Measurements from ENCODE around the gene CAPN8.

Gene CAPN8

GRCh38 chr1:223708651-223709268 lies 43.3 kb upstream of the CAPN8 start:
- TF ChIP-seq TAF1 (IDR thresholded peaks at IDR 0.05; ENCODE audit: borderline replicate concordance, low read depth, low read length) (no peak), POLR2AphosphoS5 (IDR thresholded peaks at IDR 0.05; ENCODE audit: low read depth, low read length) (no peak), POLR2A (IDR thresholded peaks at IDR 0.05; ENCODE audit: low read depth, low read length) (no peak)
- FAIRE-seq: no peak
- DNase-seq (ENCODE audit: insufficient read length): no peak

DNA sequence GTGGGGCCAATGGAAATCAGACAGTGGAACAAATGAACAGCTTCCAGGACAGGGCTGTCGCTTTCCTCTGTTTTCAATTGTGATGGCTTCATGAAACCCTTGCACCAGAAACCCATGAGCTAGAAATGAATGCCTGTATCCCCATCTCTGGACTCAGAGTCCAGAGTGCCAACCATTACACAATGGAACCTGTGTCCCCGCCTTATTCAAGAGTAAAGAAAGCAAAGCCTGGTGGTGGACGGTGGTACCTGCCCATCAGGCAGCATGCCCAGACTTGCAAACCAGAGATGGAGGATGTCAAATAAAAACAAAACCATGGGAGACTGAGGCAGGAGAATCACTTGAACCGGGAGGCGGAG lies 42.5 kb upstream of the CAPN8 start:
- TF ChIP-seq TAF1 (IDR thresholded peaks at IDR 0.05; ENCODE audit: borderline replicate concordance, low read depth, low read length) (no peak), POLR2AphosphoS5 (IDR thresholded peaks at IDR 0.05; ENCODE audit: low read depth, low read length) (no peak), POLR2A (IDR thresholded peaks at IDR 0.05; ENCODE audit: low read depth, low read length) (no peak)
- no peak for FAIRE-seq

GRCh38 chr1:223707256-223708000 lies 41.9 kb upstream of the CAPN8 start:
- FAIRE-seq (no peak), DNase-seq (ENCODE audit: insufficient read length) (no peak)
- TF ChIP-seq POLR2A (IDR thresholded peaks at IDR 0.05; ENCODE audit: low read depth, low read length): no peak
- no peak for TF ChIP-seq POLR2AphosphoS5 (IDR thresholded peaks at IDR 0.05; ENCODE audit: low read depth, low read length)
- TF ChIP-seq TAF1 (IDR thresholded peaks at IDR 0.05; ENCODE audit: borderline replicate concordance, low read depth, low read length): no peak

More for the DNA sequence above, 42.5 kb upstream of the CAPN8 start:
- no peak for DNase-seq (ENCODE audit: insufficient read length)

GRCh38 chr1:223706077-223706973 lies 40.8 kb upstream of the CAPN8 start:
- no peak for FAIRE-seq
- no peak for DNase-seq (ENCODE audit: insufficient read length)
- no peak for TF ChIP-seq TAF1 (IDR thresholded peaks at IDR 0.05; ENCODE audit: borderline replicate concordance, low read depth, low read length)

DNA sequence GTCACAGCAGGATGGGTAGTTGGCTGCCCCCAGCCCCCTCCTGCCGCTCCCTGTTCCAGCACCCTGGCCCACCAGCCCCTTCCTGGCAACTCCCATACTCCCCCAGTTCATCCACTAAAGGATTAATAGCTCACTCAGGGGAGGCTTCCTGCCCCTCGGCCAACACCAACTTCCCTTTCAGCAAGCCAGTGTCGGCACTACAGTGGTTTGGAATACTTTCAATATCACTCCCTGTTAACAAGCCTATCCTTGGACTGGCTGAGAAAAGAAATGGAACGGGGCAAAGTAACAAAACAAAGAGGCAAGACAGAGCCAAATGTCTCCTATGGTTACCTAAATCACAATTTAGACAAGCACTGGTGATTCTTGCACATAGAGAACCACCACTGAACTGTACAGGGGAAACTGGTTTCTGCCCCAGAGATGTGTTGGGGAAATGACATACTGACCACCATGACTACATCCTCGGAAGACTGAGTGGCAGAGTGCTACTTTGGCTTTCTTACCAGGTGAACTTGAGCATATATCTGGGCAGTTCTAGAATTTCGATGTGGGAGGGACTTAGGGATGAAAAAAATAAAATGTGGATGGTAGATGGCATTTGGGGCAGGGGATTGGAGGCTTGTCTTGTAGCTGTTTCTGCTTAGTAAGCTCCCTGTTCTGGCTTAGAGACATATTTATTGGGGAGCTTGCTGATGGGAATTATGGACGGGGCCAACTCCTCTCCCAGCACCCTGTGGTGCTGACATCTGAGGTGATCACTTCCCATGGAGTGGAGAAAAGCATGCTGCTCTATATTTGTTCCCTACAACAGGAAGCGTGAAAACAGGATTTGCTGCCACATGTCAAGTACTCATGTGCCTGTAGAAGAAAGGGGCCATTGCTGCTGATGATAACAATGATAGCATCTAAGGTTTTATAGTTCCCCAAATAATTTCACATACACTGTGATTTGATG lies 39.7 kb upstream of the CAPN8 start:
- TF ChIP-seq POLR2A (IDR thresholded peaks at IDR 0.05; ENCODE audit: low read depth, low read length) (no peak), TAF1 (IDR thresholded peaks at IDR 0.05; ENCODE audit: borderline replicate concordance, low read depth, low read length) (no peak), POLR2AphosphoS5 (IDR thresholded peaks at IDR 0.05; ENCODE audit: low read depth, low read length) (no peak)
- no peak for DNase-seq (ENCODE audit: insufficient read length)
- no peak for FAIRE-seq

GRCh38 chr1:223703668-223704013 lies 38.1 kb upstream of the CAPN8 start:
- DNase-seq (ENCODE audit: insufficient read length): no peak
- FAIRE-seq: no peak
- TF ChIP-seq TAF1 (IDR thresholded peaks at IDR 0.05; ENCODE audit: borderline replicate concordance, low read depth, low read length) (no peak), POLR2AphosphoS5 (IDR thresholded peaks at IDR 0.05; ENCODE audit: low read depth, low read length) (no peak), POLR2A (IDR thresholded peaks at IDR 0.05; ENCODE audit: low read depth, low read length) (no peak)

GRCh38 chr1:223702735-223703667 lies 37.5 kb upstream of the CAPN8 start:
- TF ChIP-seq POLR2A (IDR thresholded peaks at IDR 0.05; ENCODE audit: low read depth, low read length): no peak
- TF ChIP-seq POLR2AphosphoS5 (IDR thresholded peaks at IDR 0.05; ENCODE audit: low read depth, low read length): no peak
- no peak for TF ChIP-seq TAF1 (IDR thresholded peaks at IDR 0.05; ENCODE audit: borderline replicate concordance, low read depth, low read length)
- FAIRE-seq (no peak), DNase-seq (ENCODE audit: insufficient read length) (no peak)

DNA sequence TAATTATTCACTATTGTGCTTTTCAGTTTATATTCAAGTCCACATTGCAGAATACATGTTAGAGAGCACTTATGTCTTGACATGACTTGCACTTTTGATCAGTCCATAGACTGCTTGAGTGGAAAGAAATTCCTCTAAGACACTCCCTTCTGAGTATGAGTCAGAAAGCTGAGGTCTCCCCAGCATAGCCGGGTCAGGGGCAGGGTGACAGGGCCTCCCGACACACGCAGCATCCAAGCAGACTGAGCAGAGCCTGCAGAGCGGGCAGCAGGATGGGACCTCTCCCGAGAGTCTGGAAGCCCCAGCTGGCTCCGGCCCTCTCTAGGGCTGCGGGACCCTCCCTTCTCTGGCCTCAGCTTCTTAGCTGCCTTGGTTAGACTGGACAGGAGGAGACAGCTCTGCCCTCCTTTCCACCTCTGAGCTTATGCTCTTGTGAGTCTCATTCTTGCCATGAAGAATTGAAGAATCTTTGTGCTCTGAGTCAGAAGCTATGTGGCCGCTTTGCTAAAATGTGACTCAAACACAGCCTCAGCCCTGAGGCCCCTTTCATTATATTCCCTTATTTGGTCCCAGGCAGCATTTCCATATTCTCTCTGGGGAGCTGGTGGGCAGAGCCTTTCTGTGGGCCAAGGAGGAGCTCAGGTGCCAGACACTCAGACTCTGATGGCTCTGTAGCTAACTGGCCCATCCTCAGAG lies 35.6 kb upstream of the CAPN8 start:
- DNase-seq (ENCODE audit: insufficient read length) (no peak), FAIRE-seq (no peak)
- TF ChIP-seq POLR2AphosphoS5 (IDR thresholded peaks at IDR 0.05; ENCODE audit: low read depth, low read length): no peak
- TF ChIP-seq POLR2A (IDR thresholded peaks at IDR 0.05; ENCODE audit: low read depth, low read length): peak; percentile 23; the same call in 1 of the 2 replicates

GRCh38 chr1:223700388-223700918 lies 35.0 kb upstream of the CAPN8 start:
- TF ChIP-seq POLR2AphosphoS5 (IDR thresholded peaks at IDR 0.05; ENCODE audit: low read depth, low read length): no peak
- TF ChIP-seq POLR2A (IDR thresholded peaks at IDR 0.05; ENCODE audit: low read depth, low read length): no peak
- no peak for TF ChIP-seq TAF1 (IDR thresholded peaks at IDR 0.05; ENCODE audit: borderline replicate concordance, low read depth, low read length)
- DNase-seq (ENCODE audit: insufficient read length) (no peak), FAIRE-seq (no peak)
